ENCODE results near the gene ABCB1. TPM values are rescaled to one million over a fixed set of nuclear protein-coding genes. Genes with fewer than 3 reads are reported as not detected.

The ABCB1 gene
- total and polyA plus RNA-seq, 2 of the 13 experiments (the other 11 are each of a cell fraction or from before 2014, with no cell fraction given): 42.8 to 52.6 TPM

DNA sequence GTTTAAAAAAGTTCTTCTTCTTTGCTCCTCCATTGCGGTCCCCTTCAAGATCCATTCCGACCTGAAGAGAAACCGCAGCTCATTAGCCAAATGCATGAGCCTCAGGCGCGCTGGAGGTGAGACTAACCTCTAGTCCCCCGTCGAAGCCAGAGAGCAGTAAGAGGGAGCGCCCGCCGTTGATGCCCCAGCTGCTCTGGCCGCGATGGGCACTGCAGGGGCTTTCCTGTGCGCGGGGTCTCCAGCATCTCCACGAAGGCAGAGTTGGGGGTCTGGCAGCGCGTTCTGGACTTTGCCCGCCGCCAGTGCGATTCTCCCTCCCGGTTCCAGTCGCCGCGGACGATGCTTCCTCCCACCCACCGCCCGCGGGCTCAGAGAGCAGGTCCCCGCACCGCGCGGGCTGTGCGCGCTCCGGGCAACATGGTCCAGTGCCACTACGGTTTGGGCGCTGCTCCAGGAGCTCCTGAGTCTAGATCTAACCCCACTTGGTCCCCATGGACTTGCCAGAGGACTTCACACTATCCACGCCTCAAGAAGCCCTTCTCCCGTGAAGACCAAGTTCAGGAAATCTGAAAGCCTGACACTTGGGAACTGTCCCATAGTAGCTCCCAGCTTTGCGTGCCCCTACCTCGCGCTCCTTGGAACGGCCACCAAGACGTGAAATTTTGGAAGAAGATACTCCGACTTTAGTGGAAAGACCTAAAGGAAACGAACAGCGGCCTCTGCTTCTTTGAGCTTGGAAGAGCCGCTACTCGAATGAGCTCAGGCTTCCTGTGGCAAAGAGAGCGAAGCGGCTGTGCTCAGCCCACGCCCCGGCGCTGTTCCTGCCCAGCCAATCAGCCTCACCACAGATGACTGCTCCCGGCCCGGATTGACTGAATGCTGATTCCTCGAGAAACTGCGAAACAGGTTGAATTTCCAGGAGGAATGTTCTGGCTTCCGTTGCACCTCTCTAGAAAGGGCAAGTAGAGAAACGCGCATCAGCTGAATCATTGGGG lies at the start of gene ABCB1 (continued):
- TF ChIP-seq NPAS2 (CRISPR knock-in tag; IDR thresholded peaks at IDR 0.05; ENCODE audit: borderline replicate concordance) (no peak), FOXO1 (CRISPR knock-in tag; IDR thresholded peaks at IDR 0.05) (no peak), MXD1 (CRISPR knock-in tag; IDR thresholded peaks at IDR 0.05) (peak; percentile 52; the same call in 1 of the 2 replicates), MIER3 (CRISPR knock-in tag; IDR thresholded peaks at IDR 0.05; ENCODE audit: borderline replicate concordance) (no peak), PCBP1 (IDR thresholded peaks at IDR 0.05; ENCODE audit: borderline replicate concordance, low read depth, low read length) (no peak), GFI1 (CRISPR knock-in tag; IDR thresholded peaks at IDR 0.05; ENCODE audit: borderline replicate concordance) (peak; percentile 25; the same call in 1 of the 2 replicates), ZNF512 (CRISPR knock-in tag; IDR thresholded peaks at IDR 0.05) (peak; percentile 65; the same call in 1 of the 2 replicates), BORCS8-MEF2B (CRISPR knock-in tag; IDR thresholded peaks at IDR 0.05) (0 out of 2 replicates have a peak, but pooled peaks have one; percentile 11), SMC3 (IDR thresholded peaks at IDR 0.05; ENCODE audit: low read length) (no peak; the same call in 1 of the 2 replicates), NKX3-1 (CRISPR knock-in tag; IDR thresholded peaks at IDR 0.05) (no peak), KLF16 (CRISPR knock-in tag; IDR thresholded peaks at IDR 0.05) (peak in 1 of 2 experiments; percentile 54; a peak in 1 of 4 replicates), HES4 (CRISPR knock-in tag; IDR thresholded peaks at IDR 0.05; ENCODE audit: borderline replicate concordance) (peak; percentile 25; the same call in 1 of the 2 replicates), ASH2L (IDR thresholded peaks at IDR 0.05; ENCODE audit: insufficient read length, low read depth, low read length) (peak; percentile 53), SAP130 (CRISPR knock-in tag; IDR thresholded peaks at IDR 0.05; ENCODE audit: low read depth) (peak; percentile 80), FOXM1 (CRISPR knock-in tag; IDR thresholded peaks at IDR 0.05) (no peak), GABPB1 (CRISPR knock-in tag; IDR thresholded peaks at IDR 0.05) (peak; percentile 55), ZNF713 (CRISPR knock-in tag; IDR thresholded peaks at IDR 0.05) (no peak), EEA1 (CRISPR knock-in tag; IDR thresholded peaks at IDR 0.05; ENCODE audit: borderline replicate concordance) (no peak), LCORL (IDR thresholded peaks at IDR 0.05) (no peak), LCORL (CRISPR knock-in tag; IDR thresholded peaks at IDR 0.05) (no peak)
- TF ChIP-seq, protein P1, sequence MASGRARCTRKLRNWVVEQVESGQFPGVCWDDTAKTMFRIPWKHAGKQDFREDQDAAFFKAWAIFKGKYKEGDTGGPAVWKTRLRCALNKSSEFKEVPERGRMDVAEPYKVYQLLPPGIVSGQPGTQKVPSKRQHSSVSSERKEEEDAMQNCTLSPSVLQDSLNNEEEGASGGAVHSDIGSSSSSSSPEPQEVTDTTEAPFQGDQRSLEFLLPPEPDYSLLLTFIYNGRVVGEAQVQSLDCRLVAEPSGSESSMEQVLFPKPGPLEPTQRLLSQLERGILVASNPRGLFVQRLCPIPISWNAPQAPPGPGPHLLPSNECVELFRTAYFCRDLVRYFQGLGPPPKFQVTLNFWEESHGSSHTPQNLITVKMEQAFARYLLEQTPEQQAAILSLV (CRISPR knock-in tag; IDR thresholded peaks at IDR 0.05; ENCODE audit: borderline replicate concordance): peak; percentile 53; the same call in 1 of the 2 replicates
- TF ChIP-seq, protein P2, sequence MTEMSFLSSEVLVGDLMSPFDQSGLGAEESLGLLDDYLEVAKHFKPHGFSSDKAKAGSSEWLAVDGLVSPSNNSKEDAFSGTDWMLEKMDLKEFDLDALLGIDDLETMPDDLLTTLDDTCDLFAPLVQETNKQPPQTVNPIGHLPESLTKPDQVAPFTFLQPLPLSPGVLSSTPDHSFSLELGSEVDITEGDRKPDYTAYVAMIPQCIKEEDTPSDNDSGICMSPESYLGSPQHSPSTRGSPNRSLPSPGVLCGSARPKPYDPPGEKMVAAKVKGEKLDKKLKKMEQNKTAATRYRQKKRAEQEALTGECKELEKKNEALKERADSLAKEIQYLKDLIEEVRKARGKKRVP (CRISPR knock-in tag; IDR thresholded peaks at IDR 0.05): no peak
- TF ChIP-seq, protein P3, sequence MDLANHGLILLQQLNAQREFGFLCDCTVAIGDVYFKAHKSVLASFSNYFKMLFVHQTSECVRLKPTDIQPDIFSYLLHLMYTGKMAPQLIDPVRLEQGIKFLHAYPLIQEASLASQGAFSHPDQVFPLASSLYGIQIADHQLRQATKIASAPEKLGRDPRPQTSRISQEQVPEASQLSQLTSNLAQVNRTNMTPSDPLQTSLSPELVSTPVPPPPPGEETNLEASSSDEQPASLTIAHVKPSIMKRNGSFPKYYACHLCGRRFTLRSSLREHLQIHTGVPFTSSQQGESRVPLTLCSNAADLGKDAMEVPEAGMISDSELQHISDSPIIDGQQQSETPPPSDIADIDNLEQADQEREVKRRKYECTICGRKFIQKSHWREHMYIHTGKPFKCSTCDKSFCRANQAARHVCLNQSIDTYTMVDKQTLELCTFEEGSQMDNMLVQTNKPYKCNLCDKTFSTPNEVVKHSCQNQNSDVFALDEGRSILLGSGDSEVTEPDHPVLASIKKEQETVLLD (CRISPR knock-in tag; IDR thresholded peaks at IDR 0.05; ENCODE audit: low read depth): no peak
